Astrocyte (in vitro differentiated cells and primary cell): ENCODE data around the gene SHISA9. TPM values are rescaled to one million over a fixed set of nuclear protein-coding genes. Genes with fewer than 3 reads are reported as not detected.

ENCODE experiments used
- DNase-seq: peaks from one replicate; pipeline ENCODE4 v3.0.0-alpha.2; 2010; ENCODE audit warnings: low read depth
- FAIRE-seq: peaks from 2 replicates; lab custom pipeline; 2011; peaks lifted over from hg19 to GRCh38; lab: Jason Lieb, UNC
- H2AFZ ChIP-seq: 2 replicates; pipeline ENCODE4 v1.6.0; 2012; ENCODE audit warnings: low read depth, low read length, inconsistent platforms
- H3K27ac ChIP-seq: 2 replicates; pipeline ENCODE4 v1.5.1; 2011; ENCODE audit warnings: low read depth, low read length, inconsistent platforms
- H3K27me3 ChIP-seq: 2 replicates; pipeline ENCODE4 v1.6.0; 2011; ENCODE audit warnings: low read length, inconsistent platforms; ENCODE audit not compliant: insufficient read depth
- H3K36me3 ChIP-seq: 2 replicates; pipeline ENCODE4 v1.5.1; 2011; ENCODE audit warnings: low read length, inconsistent platforms; ENCODE audit not compliant: insufficient read depth
- H3K4me1 ChIP-seq: 2 replicates; pipeline ENCODE4 v1.5.1; 2011; ENCODE audit warnings: low read length, inconsistent platforms; ENCODE audit not compliant: insufficient read depth
- H3K4me2 ChIP-seq: 2 replicates; pipeline ENCODE4 v1.6.0; 2012; ENCODE audit warnings: low read length, inconsistent platforms
- H3K4me3 ChIP-seq: 2 replicates; pipeline ENCODE4 v1.5.1; 2011; ENCODE audit warnings: low read depth, mild to moderate bottlenecking, low read length, inconsistent platforms; ENCODE audit not compliant: insufficient read depth
- H3K79me2 ChIP-seq: 2 replicates; pipeline ENCODE4 v1.6.0; 2012; ENCODE audit warnings: mild to moderate bottlenecking, low read length, inconsistent platforms; ENCODE audit not compliant: insufficient read depth
- H3K9ac ChIP-seq: 2 replicates; pipeline ENCODE4 v1.6.0; 2012; ENCODE audit warnings: mild to moderate bottlenecking, low read length, inconsistent platforms
- H3K9me3 ChIP-seq: 2 replicates; pipeline ENCODE4 v1.5.1; 2012; ENCODE audit warnings: low read depth, mild to moderate bottlenecking, low read length, inconsistent platforms; ENCODE audit not compliant: insufficient read depth
- H4K20me1 ChIP-seq: 2 replicates; pipeline ENCODE4 v1.6.0; 2012; ENCODE audit warnings: low read length, inconsistent platforms; ENCODE audit not compliant: insufficient read depth
- H3K27ac Mint-ChIP-seq: one replicate; pipeline ENCODE4 v1.8.0; 2021; ENCODE audit warnings: mild to moderate bottlenecking, mixed read lengths; ENCODE audit not compliant: unreplicated experiment
- H3K27me3 Mint-ChIP-seq: one replicate; pipeline ENCODE4 v1.8.0; 2021; ENCODE audit warnings: low read depth, mixed read lengths; ENCODE audit not compliant: unreplicated experiment
- H3K36me3 Mint-ChIP-seq: one replicate; pipeline ENCODE4 v1.8.0; 2021; ENCODE audit warnings: low read depth, mixed read lengths; ENCODE audit not compliant: unreplicated experiment
- H3K4me1 Mint-ChIP-seq: one replicate; pipeline ENCODE4 v1.8.0; 2021; ENCODE audit warnings: low read depth, mixed read lengths; ENCODE audit not compliant: unreplicated experiment
- H3K4me3 Mint-ChIP-seq: one replicate; pipeline ENCODE4 v1.8.0; 2021; ENCODE audit warnings: mild to moderate bottlenecking, moderate library complexity, mixed read lengths; ENCODE audit not compliant: unreplicated experiment
- H3K9me3 Mint-ChIP-seq: one replicate; pipeline ENCODE4 v1.8.0; 2021; ENCODE audit warnings: mild to moderate bottlenecking, mixed read lengths; ENCODE audit not compliant: unreplicated experiment
- EZH2 ChIP-seq: IDR thresholded peaks from 2 replicates; pipeline ENCODE4 v1.6.1; 2012; ENCODE audit warnings: mild to moderate bottlenecking, low read length, inconsistent platforms; ENCODE audit not compliant: insufficient read depth
- total RNA-seq: library from RNA; stranded (reverse); gene quantifications from 2 replicates; pipeline ENCODE4 v1.2.1, GENCODE V29; 2021
- TF ChIP-seq, protein P1 (sequence below): IDR thresholded peaks from 2 replicates; pipeline ENCODE4 v1.5.1; 2011; ENCODE audit warnings: low read depth, mild to moderate bottlenecking, inconsistent platforms, low read length, moderate library complexity; ENCODE audit not compliant: insufficient read depth

Gene SHISA9
- total RNA-seq, 1 donor from 2014 or later, result 73.0 TPM

GRCh38 chr16:13108126-13108525, 206.7 kb downstream of the SHISA9 start:
- FAIRE-seq (no peak), DNase-seq (no peak)
- TF ChIP-seq, protein P1, sequence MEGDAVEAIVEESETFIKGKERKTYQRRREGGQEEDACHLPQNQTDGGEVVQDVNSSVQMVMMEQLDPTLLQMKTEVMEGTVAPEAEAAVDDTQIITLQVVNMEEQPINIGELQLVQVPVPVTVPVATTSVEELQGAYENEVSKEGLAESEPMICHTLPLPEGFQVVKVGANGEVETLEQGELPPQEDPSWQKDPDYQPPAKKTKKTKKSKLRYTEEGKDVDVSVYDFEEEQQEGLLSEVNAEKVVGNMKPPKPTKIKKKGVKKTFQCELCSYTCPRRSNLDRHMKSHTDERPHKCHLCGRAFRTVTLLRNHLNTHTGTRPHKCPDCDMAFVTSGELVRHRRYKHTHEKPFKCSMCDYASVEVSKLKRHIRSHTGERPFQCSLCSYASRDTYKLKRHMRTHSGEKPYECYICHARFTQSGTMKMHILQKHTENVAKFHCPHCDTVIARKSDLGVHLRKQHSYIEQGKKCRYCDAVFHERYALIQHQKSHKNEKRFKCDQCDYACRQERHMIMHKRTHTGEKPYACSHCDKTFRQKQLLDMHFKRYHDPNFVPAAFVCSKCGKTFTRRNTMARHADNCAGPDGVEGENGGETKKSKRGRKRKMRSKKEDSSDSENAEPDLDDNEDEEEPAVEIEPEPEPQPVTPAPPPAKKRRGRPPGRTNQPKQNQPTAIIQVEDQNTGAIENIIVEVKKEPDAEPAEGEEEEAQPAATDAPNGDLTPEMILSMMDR, result no peak
- Histone ChIP-seq H3K9ac (no peak overlapping the region), H3K9me3 (no peaks in the 10 kb centered on the region), H3K4me2 (no peak overlapping the region), H3K4me1 (no peaks in the 10 kb centered on the region), H3K79me2 (no peaks in the 10 kb centered on the region), H3K27me3 (no peaks in the 10 kb centered on the region), H4K20me1 (no peaks in the 10 kb centered on the region), H2AFZ (no peak overlapping the region), H3K36me3 (no peaks in the 10 kb centered on the region), H3K27ac (no peak overlapping the region), H3K4me3 (no peak overlapping the region)
- no peak overlapping the region for H3K4me3 Mint-ChIP-seq
- no peak overlapping the region for H3K27ac Mint-ChIP-seq
- peaks cover 5% of the 10 kb centered on the region for H3K36me3 Mint-ChIP-seq
- H3K9me3 Mint-ChIP-seq, result peaks cover 10% of the 10 kb centered on the region
- H3K4me1 Mint-ChIP-seq, result peaks cover 30% of the 10 kb centered on the region
- no peaks in the 10 kb centered on the region for H3K27me3 Mint-ChIP-seq

GRCh38 chr16:13109171-13109570, 207.8 kb downstream of the SHISA9 start:
- Histone ChIP-seq H2AFZ (no peak overlapping the region), H3K4me1 (no peaks in the 10 kb centered on the region), H3K9ac (no peak overlapping the region), H3K36me3 (no peaks in the 10 kb centered on the region), H3K4me2 (no peak overlapping the region), H3K9me3 (no peaks in the 10 kb centered on the region), H3K79me2 (no peaks in the 10 kb centered on the region), H3K4me3 (no peak overlapping the region), H4K20me1 (no peaks in the 10 kb centered on the region), H3K27ac (no peak overlapping the region), H3K27me3 (no peaks in the 10 kb centered on the region)
- Mint-ChIP-seq H3K9me3 (peaks cover 10% of the 10 kb centered on the region), H3K27me3 (no peaks in the 10 kb centered on the region), H3K4me3 (no peak overlapping the region), H3K36me3 (peaks cover 5% of the 10 kb centered on the region), H3K4me1 (peaks cover 33% of the 10 kb centered on the region), H3K27ac (peak overlapping the region; percentile 28)
- TF ChIP-seq EZH2, result no peak
- TF ChIP-seq, protein P1, result no peak
- FAIRE-seq (no peak), DNase-seq (no peak)

DNA sequence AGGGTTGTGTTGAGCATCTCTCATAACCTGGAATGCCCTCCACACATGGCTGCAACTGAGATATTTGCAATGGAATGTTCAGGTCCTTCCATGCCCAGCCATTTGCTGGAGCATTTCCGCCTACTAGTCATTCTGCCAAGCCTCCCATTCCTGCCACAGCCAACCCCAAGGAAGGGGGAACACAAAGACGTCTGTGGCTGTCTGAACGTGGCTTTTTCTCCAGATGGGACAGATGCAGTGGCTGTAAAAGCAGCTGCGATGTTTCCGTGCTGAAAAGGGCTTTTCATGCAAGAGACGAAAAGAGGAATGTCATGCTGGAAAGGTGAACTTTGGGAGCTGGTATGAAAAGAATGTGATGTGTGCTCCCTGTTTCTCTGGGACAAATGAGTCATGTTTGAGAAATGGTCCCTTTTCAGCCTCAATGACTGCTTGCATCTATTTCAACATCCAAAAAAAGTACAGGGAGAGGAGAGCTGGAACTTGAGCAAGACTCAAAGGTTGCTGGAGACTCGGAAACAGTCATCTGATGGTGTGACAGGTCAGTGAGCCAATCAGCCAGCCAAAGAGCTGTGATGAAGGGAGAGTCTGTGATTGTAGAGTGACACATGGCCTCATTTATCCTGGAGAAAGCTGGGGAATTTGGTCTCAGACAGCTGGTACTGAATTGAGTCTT, 208.9 kb downstream of the SHISA9 start:
- TF ChIP-seq, protein P1, result no peak
- no peak for TF ChIP-seq EZH2
- Mint-ChIP-seq H3K27me3 (no peaks in the 10 kb centered on the region), H3K9me3 (peaks cover 7% of the 10 kb centered on the region), H3K27ac (peak overlapping the region; percentile 28), H3K36me3 (peaks cover 5% of the 10 kb centered on the region), H3K4me3 (peak overlapping the region; percentile 51), H3K4me1 (peaks cover 33% of the 10 kb centered on the region)
- DNase-seq (peak; percentile 48), FAIRE-seq (no peak)
- no peaks in the 10 kb centered on the region for H3K36me3 ChIP-seq
- H2AFZ ChIP-seq, result peak overlapping the region; percentile 23
- H3K79me2 ChIP-seq, result no peaks in the 10 kb centered on the region
- no peak overlapping the region for H3K4me3 ChIP-seq
- no peaks in the 10 kb centered on the region for H4K20me1 ChIP-seq
- H3K9ac ChIP-seq, result no peak overlapping the region
- peak overlapping the region; percentile 63 for H3K4me2 ChIP-seq
- H3K4me1 ChIP-seq, result no peaks in the 10 kb centered on the region
- no peaks in the 10 kb centered on the region for H3K9me3 ChIP-seq
- H3K27me3 ChIP-seq, result no peaks in the 10 kb centered on the region
- H3K27ac ChIP-seq, result peak overlapping the region; percentile 2
